GM18858 (cell line): ENCODE measurements around the gene TUBA4B.

Experiments
- ATAC-seq: cut with Tn5 transposase; IDR thresholded peaks from one replicate; pipeline ENCODE4 v1.9.1; 2021; ENCODE audit not compliant: unreplicated experiment

TUBA4B gene

GRCh38 chr2:219290381-219291171 lies 37.5 kb downstream of the TUBA4B start:
- no peak for ATAC-seq

- no peak for ATAC-seq
Observed at GRCh38 chr2:219291394-219291793, 38.4 kb downstream of the TUBA4B start.

- no peak for ATAC-seq
Observed at GRCh38 chr2:219291910-219292490, 39.0 kb downstream of the TUBA4B start.

GRCh38 chr2:219292616-219293015 lies 39.6 kb downstream of the TUBA4B start:
- ATAC-seq = no peak

GRCh38 chr2:219293736-219294231 lies 40.7 kb downstream of the TUBA4B start:
- no peak for ATAC-seq

- ATAC-seq = peak; percentile 77
Observed at GRCh38 chr2:219294356-219295351, 41.6 kb downstream of the TUBA4B start.

GRCh38 chr2:219296142-219296541 lies 43.1 kb downstream of the TUBA4B start:
- ATAC-seq = no peak

- ATAC-seq = no peak
Observed at GRCh38 chr2:219296631-219297391, 43.8 kb downstream of the TUBA4B start.

GRCh38 chr2:219297766-219298456 lies 44.9 kb downstream of the TUBA4B start:
- no peak for ATAC-seq

GRCh38 chr2:219298759-219299371 lies 45.8 kb downstream of the TUBA4B start:
- no peak for ATAC-seq

- ATAC-seq = no peak
Observed at GRCh38 chr2:219299372-219299760, 46.3 kb downstream of the TUBA4B start.

- ATAC-seq = no peak
Observed at GRCh38 chr2:219300022-219300421, 47.0 kb downstream of the TUBA4B start.

GRCh38 chr2:219302412-219302968 lies 49.4 kb downstream of the TUBA4B start:
- ATAC-seq = no peak

GRCh38 chr2:219304223-219304622 lies 51.2 kb downstream of the TUBA4B start:
- ATAC-seq = no peak

GRCh38 chr2:219306047-219306446 lies 53.0 kb downstream of the TUBA4B start:
- no peak for ATAC-seq

- no peak for ATAC-seq
Observed at GRCh38 chr2:219308142-219309101, 55.4 kb downstream of the TUBA4B start.

- no peak for ATAC-seq
Observed at GRCh38 chr2:219309278-219309677, 56.2 kb downstream of the TUBA4B start, which contains the start of gene PTPRN. PTPRN (minus strand) TSS chr2:219309401; CDS start chr2:219309332, 69 bp downstream.
